ENCODE measurements around the gene GOLGA3.
"Not testable (repeated sequence)": the region's sequence is repeated elsewhere in the genome, so short reads cannot be mapped to it uniquely, and the experiment has no call there.

The GOLGA3 gene

GRCh38 chr12:132776816-132777568, 51.7 kb downstream of the GOLGA3 start:
- peak; percentile 28 for DNase-seq (ENCODE audit: low read depth)

DNA sequence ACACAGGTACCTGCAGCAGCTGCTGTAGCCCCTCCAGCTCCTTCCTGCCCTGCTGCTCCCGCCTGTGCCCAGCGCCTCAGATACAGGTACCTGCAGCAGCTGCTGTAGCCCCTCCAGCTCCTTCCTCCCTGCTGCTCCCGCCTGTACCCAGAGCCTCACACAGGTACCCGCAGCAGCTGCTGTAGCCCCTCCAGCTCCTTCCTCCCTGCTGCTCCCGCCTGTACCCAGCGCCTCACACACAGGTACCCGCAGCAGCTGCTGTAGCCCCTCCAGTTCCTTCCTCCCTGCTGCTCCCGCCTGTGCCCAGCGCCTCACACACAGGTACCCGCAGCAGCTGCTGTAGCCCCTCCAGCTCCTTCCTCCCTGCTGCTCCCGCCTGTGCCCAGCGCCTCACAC, 52.4 kb downstream of the GOLGA3 start:
- not testable (repeated sequence) for DNase-seq (ENCODE audit: low read depth)

DNA sequence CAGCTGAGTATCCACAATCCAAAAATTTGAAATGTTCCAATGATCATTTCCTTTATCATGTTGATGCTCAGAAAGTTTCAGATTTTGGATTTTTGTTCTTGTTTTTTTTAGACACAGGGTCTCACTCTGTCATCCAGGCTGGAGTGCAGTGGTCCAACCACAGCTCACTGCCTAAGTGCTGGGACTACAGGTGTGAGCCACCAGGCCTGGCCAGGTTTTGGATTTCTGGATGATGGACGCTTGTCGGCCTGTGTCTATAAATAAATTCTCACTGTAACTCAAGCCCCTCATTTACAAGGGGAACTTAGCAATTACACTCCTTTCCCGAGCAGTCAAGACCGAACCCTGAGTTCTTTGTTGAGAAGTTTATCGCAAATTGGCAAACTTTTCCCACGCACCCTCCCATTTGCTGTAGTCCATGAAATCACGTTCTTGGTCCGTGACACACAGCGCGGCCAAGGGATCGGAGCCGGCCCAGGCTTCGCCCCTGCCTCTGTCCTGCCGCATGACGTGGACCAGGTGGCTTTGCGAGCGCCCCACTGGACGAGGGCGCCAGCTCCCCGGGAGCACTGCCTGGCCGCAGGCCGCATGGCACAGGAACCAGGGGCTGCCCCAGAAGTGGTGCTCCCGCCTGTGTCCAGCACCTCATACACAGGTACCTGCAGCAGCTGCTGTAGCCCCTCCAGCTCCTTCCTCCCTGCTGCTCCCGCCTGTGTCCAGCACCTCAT, 53.0 kb downstream of the GOLGA3 start:
- no peak for DNase-seq (ENCODE audit: low read depth)

- no peak for DNase-seq (ENCODE audit: low read depth)
Observed at GRCh38 chr12:132774646-132775275, 53.9 kb downstream of the GOLGA3 start.

DNA sequence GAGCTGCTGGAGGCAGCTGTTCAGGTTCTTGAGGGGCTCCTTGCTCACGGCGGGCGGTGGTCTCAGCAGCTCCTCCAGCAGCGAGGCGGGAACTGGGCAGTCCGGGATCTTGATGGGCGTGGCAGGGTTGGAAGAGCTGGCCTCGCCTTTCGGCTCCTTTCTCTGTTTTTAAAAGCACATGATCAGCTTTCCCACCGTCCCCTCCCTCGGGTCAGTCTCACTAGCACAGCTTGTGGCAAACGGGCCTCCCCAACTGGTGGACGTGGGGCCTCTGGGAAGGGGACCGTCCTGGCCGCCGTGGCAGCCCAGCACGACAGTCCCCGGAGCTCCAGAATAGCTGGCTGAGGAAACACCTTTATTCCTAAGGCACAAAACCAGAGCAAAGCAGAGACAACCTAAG, 54.5 kb downstream of the GOLGA3 start:
- DNase-seq (ENCODE audit: low read depth) = no peak

- no peak for DNase-seq (ENCODE audit: low read depth)
Observed at GRCh38 chr12:132773077-132773955, 55.4 kb downstream of the GOLGA3 start.

DNA sequence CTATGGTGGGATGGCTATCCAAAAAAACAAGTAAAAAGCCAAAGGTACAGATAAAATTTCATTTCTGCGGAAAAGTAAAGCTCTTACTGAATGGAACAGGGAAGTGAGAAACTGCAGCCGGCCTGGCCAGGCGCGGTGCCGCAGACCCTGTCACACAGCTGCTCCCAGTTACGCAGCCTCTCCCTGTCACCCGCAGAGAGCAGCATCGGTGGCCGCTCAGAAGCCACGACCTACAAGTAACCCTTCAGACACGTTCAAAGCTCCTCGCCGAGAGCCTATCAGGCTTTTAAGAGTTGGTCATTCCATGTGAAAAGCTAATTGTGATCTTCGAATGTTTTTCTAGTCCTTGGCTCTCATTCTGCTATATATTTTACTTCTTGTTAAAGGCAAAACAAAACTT, 56.1 kb downstream of the GOLGA3 start:
- no peak for DNase-seq (ENCODE audit: low read depth)

GRCh38 chr12:132771126-132771838, 57.4 kb downstream of the GOLGA3 start:
- DNase-seq (ENCODE audit: low read depth) = peak; percentile 48

GRCh38 chr12:132766380-132767085, 62.1 kb downstream of the GOLGA3 start:
- no peak for DNase-seq (ENCODE audit: low read depth)

DNA sequence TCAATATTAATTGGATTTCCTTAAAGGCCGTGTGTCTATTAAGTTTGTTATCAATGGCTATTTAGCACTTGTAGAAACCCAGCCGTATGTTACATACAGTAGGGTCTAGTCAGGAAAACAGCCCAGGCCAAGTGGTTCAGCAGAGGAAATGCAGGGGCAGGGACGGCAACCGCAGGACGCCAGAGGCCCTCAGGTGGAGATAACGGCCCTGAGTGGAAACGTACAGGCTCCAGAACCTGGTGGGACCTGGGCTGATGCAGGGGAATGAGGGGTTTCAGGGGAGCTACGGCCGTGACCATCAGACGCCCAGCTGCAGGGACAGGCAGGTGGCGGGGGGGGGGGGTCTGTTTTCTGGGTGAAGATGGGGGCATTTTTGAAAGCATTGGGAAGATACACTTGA, 63.3 kb downstream of the GOLGA3 start:
- no peak for DNase-seq (ENCODE audit: low read depth)

DNA sequence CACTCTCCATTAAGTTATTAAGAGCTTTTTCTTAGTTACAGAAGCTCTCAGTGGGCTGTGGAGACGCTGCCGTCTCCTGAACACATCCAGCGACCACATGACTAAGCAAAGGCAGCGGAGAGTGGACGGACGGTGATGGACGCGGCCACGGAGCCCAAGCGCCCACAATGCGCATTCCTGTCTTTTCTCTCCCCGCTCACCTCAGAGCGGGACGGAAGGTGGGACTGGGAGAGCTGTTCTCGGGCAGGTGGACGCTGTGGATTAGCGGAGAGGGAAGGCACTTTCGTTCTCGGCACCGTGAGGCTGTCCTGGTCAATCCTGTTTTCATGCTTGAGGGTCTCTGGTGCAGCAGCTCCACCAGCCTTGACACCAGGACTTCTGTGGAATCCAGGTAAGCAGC, 64.4 kb downstream of the GOLGA3 start:
- DNase-seq (ENCODE audit: low read depth) = no peak

GRCh38 chr12:132761921-132762583, 66.6 kb downstream of the GOLGA3 start:
- DNase-seq (ENCODE audit: low read depth) = peak; percentile 90

- DNase-seq (ENCODE audit: low read depth) = peak; percentile 88
Observed at GRCh38 chr12:132761032-132761920, 67.4 kb downstream of the GOLGA3 start, which contains the start of gene ANKLE2. Gene ANKLE2, minus strand, starts transcription at chr12:132761832. Its CDS starts 34 bp downstream, at chr12:132761798.

DNA sequence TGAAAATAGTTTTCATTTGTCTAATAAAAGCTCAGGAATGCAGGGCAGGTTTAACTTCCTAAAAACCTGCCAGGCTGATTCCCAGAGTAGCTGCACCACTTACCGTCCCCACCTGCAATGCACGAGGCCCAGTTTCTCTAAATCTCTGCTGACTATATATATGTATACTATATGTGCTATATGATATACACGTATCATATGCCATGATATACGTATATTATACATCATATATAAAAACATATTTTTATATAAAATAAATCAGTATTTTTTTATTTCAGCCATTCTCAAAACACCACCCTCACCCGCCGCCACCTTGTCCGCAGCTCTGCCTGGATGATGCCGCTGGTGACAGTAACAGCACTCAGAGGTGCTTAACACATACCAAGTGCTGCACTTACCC, 69.3 kb downstream of the GOLGA3 start:
- no peak for DNase-seq (ENCODE audit: low read depth)

- not testable (repeated sequence) for DNase-seq (ENCODE audit: low read depth)
Observed at GRCh38 chr12:132758825-132759224, 69.8 kb downstream of the GOLGA3 start.

GRCh38 chr12:132754160-132754932, 74.3 kb downstream of the GOLGA3 start:
- DNase-seq (ENCODE audit: low read depth) = no peak

DNA sequence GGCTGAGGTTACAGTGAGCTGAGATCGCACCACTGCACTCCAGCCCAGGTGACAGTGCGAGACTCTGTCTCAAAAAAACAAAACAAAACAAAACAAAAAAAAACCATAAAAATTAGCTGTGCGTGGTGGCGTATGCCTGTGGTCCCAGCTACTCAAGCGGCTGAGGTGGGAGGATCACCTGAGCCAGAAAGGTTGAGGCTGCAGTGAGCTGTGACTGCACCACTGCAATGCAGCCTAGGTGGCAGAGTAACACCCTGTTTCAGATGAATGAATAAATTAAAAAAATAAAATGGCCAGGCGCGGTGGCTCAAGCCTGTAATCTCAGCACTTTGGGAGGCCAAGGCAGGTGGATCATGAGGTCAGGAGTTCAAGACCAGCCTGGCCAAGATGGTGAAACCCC, 75.0 kb downstream of the GOLGA3 start:
- not testable (repeated sequence) for DNase-seq (ENCODE audit: low read depth)

GRCh38 chr12:132748319-132748718, 80.3 kb downstream of the GOLGA3 start:
- no peak for DNase-seq (ENCODE audit: low read depth)

Data from iris pigment epithelial cell (primary cell).